NCI-H2196 treated with DMSO at 0.1 percent for 48 hours (cell line): Measurements from ENCODE around the gene CINP.
A peak's percentile ranks its signal among the peaks of the same experiment; 100 is the strongest.

Experiments
- DNase-seq: peaks from one replicate; lab custom pipeline; 2025; ENCODE audit not compliant: unreplicated experiment; lab: John Stamatoyannopoulos, UW

Gene CINP

DNA sequence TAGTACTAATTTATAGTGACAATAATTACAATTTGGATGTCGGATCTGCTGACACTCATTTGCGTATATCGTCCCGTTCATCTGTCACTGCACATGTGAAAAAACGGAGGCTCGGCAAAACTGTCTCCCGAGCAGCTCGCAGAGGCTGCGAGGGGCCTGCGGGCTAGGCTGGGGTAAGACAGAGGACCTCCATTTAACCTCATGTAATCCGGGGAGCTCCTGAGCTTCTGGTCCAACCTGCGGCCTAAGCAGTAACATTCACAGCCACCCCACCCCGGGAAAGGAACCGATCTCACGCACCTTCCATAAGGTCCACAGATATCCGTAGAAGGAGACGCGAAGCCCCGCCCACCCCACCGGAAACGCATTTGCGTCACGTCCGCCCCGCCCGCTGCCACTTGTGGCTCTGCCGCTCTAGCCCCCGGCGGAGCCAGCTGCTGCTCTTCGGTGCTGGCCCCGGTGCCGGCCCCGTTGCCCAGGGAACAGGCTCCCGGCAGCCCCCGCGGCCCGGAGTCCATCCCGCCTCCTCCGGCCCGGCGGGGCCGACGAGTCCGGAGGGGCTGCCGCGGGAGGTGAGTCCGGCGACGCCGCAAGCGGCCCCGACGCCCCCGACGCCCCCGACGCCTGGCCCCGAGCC, at the start of gene CINP, which contains the start of gene TECPR2:
CINP (minus strand) TSS at position 346 of the 637 bp plus-strand sequence; CDS start at position 307, 39 bp downstream.
TECPR2 (plus strand) TSS at position 397 of the 637 bp plus-strand sequence. CDS start 13,781 bp downstream, outside the sequence.
- DNase-seq: peak; percentile 69

DNA sequence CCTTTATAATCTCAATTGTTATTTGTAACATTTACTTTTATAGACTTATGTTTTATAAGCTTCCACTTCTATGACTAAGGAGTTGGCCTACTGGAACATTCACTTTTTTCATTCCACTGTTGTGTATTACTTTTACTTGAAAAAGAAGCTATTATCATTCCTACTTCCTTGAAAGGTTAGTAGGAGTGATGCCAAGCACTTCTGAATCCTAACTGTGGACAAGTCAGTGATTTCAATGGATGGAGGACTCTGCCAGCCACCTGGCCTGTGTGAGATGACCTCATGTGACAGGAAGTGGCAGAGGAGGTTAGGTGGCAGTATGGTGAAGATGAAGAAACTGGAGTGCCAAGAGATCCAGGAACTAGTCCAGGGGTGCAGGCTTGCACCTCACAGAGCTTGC, 46.0 kb upstream of the CINP start:
- DNase-seq: no peak

DNA sequence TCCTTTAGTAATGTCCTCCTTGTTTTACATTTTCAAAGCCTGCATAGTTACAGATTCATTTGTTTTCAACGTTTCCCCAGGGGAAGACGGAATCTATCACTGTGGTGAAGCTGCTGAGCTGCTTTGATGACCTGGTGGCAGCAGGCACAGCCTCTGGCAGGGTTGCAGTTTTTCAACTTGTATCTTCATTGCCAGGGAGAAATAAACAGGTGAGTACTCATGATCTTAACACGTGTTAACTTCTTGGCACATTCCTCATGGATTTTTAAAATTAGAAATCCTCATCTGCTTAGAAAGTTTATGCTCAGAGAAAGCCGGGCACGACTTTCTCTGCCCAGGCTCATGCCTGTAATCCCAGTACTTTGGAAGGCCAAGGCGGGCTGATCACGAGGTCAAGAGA, 44.6 kb upstream of the CINP start:
- DNase-seq: no peak

DNA sequence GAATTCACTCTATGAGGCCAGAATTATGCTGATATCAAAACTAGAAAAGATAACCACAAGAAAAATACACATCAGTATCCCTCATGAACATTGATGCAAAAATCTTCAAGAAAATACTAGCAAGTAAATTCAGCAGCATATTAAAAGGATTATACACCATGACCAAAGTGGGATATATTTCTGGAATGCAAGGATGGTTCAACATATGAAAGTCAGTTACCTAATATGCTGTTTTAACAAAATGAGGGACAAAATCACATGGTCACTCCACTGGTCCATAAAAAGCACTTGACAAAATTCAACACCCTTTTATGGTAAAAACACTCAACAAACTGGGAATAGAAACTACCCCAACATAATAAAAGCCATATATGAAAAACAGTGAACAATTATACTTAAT, 40.3 kb upstream of the CINP start:
- no peak for DNase-seq

- DNase-seq: no peak
Observed at GRCh38 chr14:102396521-102396920, 33.8 kb upstream of the CINP start.

GRCh38 chr14:102394717-102395375, 32.2 kb upstream of the CINP start:
- DNase-seq: no peak

DNA sequence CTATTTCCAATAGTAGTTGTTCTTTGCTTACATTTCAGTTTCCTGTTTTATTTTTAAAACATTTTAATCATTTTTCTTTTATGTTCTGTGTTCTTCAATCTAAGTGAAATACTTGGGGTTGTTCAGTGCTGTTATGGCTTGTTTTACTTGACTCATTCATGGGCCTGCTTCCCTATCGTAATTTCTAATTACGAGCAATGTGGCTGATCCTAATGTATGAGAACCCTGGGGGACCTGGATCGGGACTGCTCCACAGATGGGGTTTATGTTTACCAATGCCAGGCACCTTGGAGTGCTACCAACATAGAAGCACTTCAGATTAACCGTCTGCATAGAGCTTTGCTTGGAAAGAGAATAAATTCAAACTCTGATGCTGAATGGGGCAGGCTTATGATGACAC, 29.8 kb upstream of the CINP start:
- DNase-seq: no peak

GRCh38 chr14:102390064-102390855, 27.6 kb upstream of the CINP start:
- DNase-seq: no peak

DNA sequence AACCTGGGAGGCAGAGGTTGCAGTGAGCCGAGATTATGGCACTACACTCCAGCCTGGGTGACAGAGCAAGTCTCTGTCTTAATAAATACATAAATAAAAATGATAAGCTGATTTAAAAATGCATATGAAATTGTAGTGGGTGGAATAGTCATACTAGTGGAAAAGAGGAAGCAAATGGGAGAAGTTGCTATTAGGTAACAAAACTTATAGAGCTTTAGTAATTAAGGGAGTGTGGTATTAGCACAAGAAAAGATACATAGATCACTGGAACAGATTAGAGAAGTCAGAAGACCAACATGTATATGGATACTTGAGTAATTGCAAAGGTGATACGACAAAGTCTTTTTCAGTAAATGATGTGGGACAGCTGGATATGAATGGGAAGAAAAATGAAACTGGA, 26.6 kb upstream of the CINP start:
- DNase-seq: no peak

DNA sequence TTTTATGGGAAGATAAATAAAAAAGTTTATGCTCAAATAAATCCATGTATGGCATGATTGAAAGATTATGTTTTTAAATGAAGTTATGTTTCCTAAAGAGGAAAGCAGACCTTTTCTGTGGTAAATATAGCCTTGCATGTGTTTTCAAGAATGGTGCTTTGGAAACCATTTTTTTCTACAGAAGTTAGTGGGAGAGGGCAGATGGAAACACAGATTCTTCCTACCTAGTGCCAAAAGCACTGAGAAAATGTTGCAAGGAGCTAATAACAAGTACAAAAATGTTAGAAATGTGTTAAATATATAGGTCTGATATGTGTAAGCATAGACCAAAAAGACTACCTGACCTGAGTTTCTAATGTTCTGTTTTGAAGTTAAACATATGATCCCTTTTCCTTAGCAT, 24.4 kb upstream of the CINP start:
- DNase-seq: no peak

DNA sequence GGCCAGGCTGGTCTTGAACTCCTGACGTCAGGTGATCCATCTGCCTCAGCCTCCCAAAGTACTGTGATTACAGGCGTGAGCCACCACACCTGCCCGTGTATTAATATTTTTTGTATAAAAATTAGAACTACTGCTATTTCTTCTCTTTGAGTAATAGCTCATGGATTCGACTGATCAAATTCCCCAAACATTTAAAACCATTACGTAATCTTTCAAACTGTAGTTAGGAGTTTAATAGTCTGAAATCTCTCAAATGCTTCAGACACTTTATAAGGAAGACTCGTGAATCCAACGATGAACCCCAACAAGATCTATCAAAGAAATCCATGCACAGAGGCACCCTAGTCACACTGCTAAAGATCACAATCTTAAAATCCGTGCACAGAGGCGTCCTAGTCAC, 16.1 kb upstream of the CINP start:
- DNase-seq: no peak

GRCh38 chr14:102377696-102378095, 15.0 kb upstream of the CINP start:
- DNase-seq: no peak

- no peak for DNase-seq
Observed at GRCh38 chr14:102375119-102375518, 12.4 kb upstream of the CINP start.

DNA sequence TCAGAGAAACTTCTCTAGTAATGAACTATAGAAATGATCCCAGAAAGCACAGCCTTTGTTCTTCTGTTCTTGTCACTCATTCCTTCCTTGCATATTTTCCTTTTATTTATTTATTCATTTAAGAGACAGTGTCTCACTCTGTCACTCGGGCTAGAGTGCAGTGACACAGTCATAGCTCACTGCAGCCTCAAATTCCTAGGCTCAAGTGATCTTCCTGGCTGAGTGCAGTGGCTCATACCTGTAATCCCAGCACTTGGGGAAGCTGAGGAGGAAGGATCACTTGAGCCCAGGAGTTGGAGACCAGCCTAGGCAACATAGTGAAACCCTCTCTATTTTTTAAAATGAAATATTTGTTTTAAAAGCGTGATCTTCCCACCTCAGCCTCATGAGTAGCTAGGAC, 11.6 kb upstream of the CINP start:
- no peak for DNase-seq

DNA sequence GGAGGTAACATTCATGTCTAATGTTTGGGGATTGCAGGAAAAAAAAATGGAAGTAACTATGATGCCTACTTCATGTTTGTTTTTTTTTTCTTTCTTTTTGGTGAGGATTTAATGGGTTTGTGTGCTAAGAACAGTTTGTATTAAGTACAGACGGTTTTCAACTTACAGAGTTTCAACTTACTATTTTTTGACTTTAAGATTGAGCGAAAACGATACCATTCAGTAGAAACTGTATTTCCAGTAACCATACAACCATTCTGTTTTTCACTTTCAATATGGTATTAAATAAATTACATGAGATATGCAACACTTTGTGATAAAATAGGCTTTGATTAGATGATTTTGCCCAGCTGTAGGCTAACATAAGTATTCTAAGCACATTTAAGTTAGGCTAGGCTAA, 10.4 kb upstream of the CINP start:
- no peak for DNase-seq

DNA sequence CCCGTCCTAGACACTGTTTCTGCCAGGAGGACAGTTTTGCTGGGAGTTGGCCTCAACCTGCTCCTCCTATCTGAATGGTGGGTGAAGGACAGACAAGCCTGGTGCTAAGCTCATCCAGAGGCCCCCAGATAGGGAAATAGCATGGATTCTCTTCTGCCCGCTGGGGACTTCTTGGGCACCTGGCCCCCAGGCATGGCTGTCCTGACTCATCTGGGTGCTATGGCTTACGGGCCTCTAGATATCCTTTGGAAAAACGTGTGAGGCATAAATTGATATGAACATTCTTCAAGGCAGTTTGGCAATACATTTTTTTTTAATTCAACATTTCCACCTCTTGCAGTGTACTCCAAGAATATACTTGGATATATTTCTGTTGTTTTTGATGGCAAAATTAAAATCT, 8.7 kb upstream of the CINP start:
- DNase-seq: no peak

DNA sequence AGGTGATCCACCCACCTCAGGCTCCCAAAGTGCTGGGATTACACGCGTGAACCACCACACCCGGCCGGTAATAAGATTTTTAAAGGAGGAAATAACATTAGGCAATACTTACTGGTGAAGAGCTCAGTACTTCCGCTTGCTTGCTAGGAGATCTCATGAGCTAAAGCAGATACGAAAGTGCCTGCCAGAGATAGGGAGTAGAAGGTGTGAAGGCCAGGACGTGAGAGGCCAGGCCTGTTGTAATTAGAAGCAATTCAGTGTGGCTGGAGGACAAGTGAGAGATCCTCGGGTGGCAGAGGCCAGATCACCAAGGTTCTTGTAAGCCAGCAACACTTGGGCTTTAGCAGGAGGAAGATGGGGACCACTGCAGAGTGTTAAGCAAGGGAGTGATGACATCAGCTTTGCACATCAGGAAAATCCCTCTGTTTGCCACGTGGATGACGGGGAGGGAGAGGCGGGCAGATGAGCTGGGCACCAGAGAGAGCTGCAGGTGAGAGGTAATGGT, 7.7 kb upstream of the CINP start:
- DNase-seq: no peak

- DNase-seq: no peak
Observed at GRCh38 chr14:102363182-102363943, 673 bp upstream of the CINP start.

GRCh38 chr14:102362084-102362483, 606 bp downstream of the CINP start:
- no peak for DNase-seq

GRCh38 chr14:102360388-102360787, 2.3 kb downstream of the CINP start:
- DNase-seq: no peak

DNA sequence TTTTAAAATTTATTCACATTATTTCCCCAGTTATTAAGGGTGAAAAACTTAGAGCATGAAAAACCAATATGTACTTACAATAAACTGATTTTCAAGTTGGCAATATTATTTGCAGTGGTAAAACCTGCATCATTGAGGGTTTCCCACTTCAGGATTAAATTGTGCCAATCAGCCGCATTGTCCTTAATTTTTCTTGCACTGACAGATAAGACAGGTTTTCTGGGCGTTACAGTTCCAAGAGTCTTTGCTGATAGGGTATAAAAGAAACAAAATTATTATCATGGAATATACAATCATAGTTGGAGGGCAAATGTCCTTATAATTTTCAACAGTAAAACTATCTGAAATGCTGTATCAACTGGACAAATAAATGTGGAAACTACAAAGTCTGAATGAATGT, 3.3 kb downstream of the CINP start:
- DNase-seq: no peak
